NB4 (cell line): Measurements from ENCODE around the gene LDB3.

ENCODE experiments used
- CTCF ChIP-seq: IDR thresholded peaks from one replicate; pipeline ENCODE4 v1.5.1; 2012; ENCODE audit warnings: low read depth, low read length
- MAX ChIP-seq: IDR thresholded peaks from 2 replicates; pipeline ENCODE4 v1.6.1; 2011; ENCODE audit warnings: low read depth, low read length
- MYC ChIP-seq: IDR thresholded peaks from 2 replicates; pipeline ENCODE4 v1.6.1; 2011; ENCODE audit warnings: low read depth, low read length
- POLR2A ChIP-seq: IDR thresholded peaks from 2 replicates; pipeline ENCODE4 v1.6.1; 2011; ENCODE audit warnings: mild to moderate bottlenecking; ENCODE audit not compliant: insufficient read length; ENCODE audit errors: extremely low read depth

GRCh38 chr10:86708783-86709380 lies 40.6 kb downstream of the LDB3 start:
- no peak for TF ChIP-seq CTCF
- no peak for TF ChIP-seq POLR2A
- TF ChIP-seq MAX, result no peak
- TF ChIP-seq MYC, result no peak
